K562 (cell line): ENCODE results near the gene CDK5R1. TPM values are rescaled to one million over a fixed set of nuclear protein-coding genes. Genes with fewer than 3 reads are reported as not detected.

ENCODE experiments used
- ATAC-seq: fragments of 200-7000 bp; cut with Tn5 transposase; 3 replicates; pipeline ENCODE4 v1.9.1; 2020; ENCODE audit warnings: moderate library complexity
- BruUV-seq: library from RNA; stranded (reverse); fragments of 400-500 nt; replicated peaks from 2 replicates; lab custom pipeline; 2021; lab: Mats Ljungman, UMichigan
- CTCF ChIA-PET: fragments of 300-600 bp; formaldehyde crosslinking; extraction: SDS; loops from one replicate; lab custom pipeline; 2021; ENCODE audit warnings: low intra/inter-chr PET ratio; lab: Yijun Ruan, JAX
- POLR2A ChIA-PET: fragments of 300-600, 350-650 bp; sonication (Branson Sonifier 250); formaldehyde crosslinking; extraction: SDS; loops from one replicate; lab custom pipeline; 2021; ENCODE audit warnings: antibody characterized with exemption, inconsistent platforms; lab: Yijun Ruan, JAX
- DNase-seq, 4 experiments: peaks; one replicate each; pipeline versions ENCODE4 v3.0.0 to v3.0.0-alpha.2; 2011 to 2018; ENCODE audit warnings: low spot score in 3 of 4, mixed read lengths in 3 of 4; ENCODE audit errors: extremely low read depth in 1 of 4
- FAIRE-seq: peaks from 2 replicates; lab custom pipeline; 2011; peaks lifted over from hg19 to GRCh38; lab: Jason Lieb, UNC
- H2AFZ ChIP-seq: 2 replicates; pipeline ENCODE4 v1.6.0; 2011; ENCODE audit warnings: low read depth, low read length, control low read depth, inconsistent platforms
- H3K27ac ChIP-seq: fragments of 200-600 bp; 3 replicates; pipeline ENCODE4 v1.8.0; 2011; ENCODE audit warnings: low read depth, mild to moderate bottlenecking, control low read depth, inconsistent platforms, low read length, moderate library complexity, mixed read lengths; ENCODE audit errors: extremely low read depth
- H3K27me3 ChIP-seq, 2 experiments: fragments of 300-600 bp in 1 of 2; 2 replicates in 1 of 2; 3 replicates in 1 of 2; pipeline versions ENCODE4 v1.6.0 to v1.8.0; 2011; ENCODE audit warnings: inconsistent platforms in 2 of 2, low read length in 2 of 2, mild to moderate bottlenecking in 1 of 2, mixed read lengths in 1 of 2, moderate library complexity in 1 of 2; ENCODE audit not compliant: control insufficient read depth in 2 of 2, insufficient read depth in 2 of 2
- H3K36me3 ChIP-seq: fragments of 300-600 bp; 3 replicates; pipeline ENCODE4 v1.8.0; 2011; ENCODE audit warnings: mild to moderate bottlenecking, low read length, inconsistent platforms; ENCODE audit not compliant: control insufficient read depth, insufficient read depth
- H3K4me1 ChIP-seq, 2 experiments: fragments of 200-600 bp in 1 of 2; replicated peaks in 1 of 2; 2 replicates in 1 of 2; 3 replicates in 1 of 2; pipeline versions ENCODE4 v1.5.1 to v1.8.0; 2011; ENCODE audit warnings: inconsistent platforms in 2 of 2, low read length in 2 of 2, mild to moderate bottlenecking in 1 of 2, mixed read lengths in 1 of 2, moderate library complexity in 1 of 2; ENCODE audit not compliant: control insufficient read depth in 2 of 2, insufficient read depth in 2 of 2
- H3K4me2 ChIP-seq: 2 replicates; pipeline ENCODE4 v1.6.1; 2011; ENCODE audit warnings: low read length, control low read depth, inconsistent platforms, mixed read lengths; ENCODE audit not compliant: insufficient read depth
- H3K4me3 ChIP-seq: fragments of 200-600 bp; sonication (generic), shearing (Covaris generic); 2 replicates; pipeline ENCODE4 v1.5.1; 2016; ENCODE audit warnings: control low read depth, inconsistent platforms
- H3K79me2 ChIP-seq: fragments of 200-600 bp; 3 replicates; pipeline ENCODE4 v1.8.0; 2011; ENCODE audit warnings: low read length, inconsistent platforms; ENCODE audit not compliant: control insufficient read depth, insufficient read depth
- H3K9ac ChIP-seq, 2 experiments: 2 replicates each; pipeline versions ENCODE4 v1.6.0 to v1.6.1; 2011; ENCODE audit warnings: low read depth in 2 of 2, low read length in 2 of 2, control low read depth in 1 of 2, inconsistent platforms in 1 of 2, mild to moderate bottlenecking in 1 of 2, mixed read lengths in 1 of 2; ENCODE audit not compliant: insufficient read depth in 1 of 2
- H3K9me1 ChIP-seq: one replicate; pipeline ENCODE4 v1.6.0; 2011; ENCODE audit warnings: inconsistent platforms, mild to moderate bottlenecking, low read length, moderate library complexity; ENCODE audit not compliant: control insufficient read depth, insufficient read depth
- H3K9me3 ChIP-seq: replicated peaks from 2 replicates; pipeline ENCODE4 v1.5.1; 2011; ENCODE audit warnings: low read depth, low read length, inconsistent platforms; ENCODE audit not compliant: control insufficient read depth, insufficient read depth
- H4K20me1 ChIP-seq: replicated peaks from 2 replicates; pipeline ENCODE4 v1.6.1; 2011; ENCODE audit warnings: low read length, inconsistent platforms, mixed read lengths; ENCODE audit not compliant: control insufficient read depth, insufficient read depth
- CREB1 ChIP-seq, 2 experiments: sonication (generic) in 1 of 2; formaldehyde crosslinking in 1 of 2; IDR thresholded peaks; 2 replicates each; pipeline versions ENCODE4 v1.6.1 to v1.8.0; 2012 to 2022; ENCODE audit warnings: inconsistent platforms in 1 of 2, mild to moderate bottlenecking in 1 of 2, missing genetic modification reagents in 1 of 2, moderate library complexity in 1 of 2
- KLF13 ChIP-seq: fragments of 450-650 bp; IDR thresholded peaks from 2 replicates; pipeline ENCODE4 v1.6.1; 2016; ENCODE audit warnings: missing genetic modification characterization, low read depth, mild to moderate bottlenecking, missing compliant biosample characterization, moderate library complexity, borderline replicate concordance
- MAZ ChIP-seq, 2 experiments: fragments of 450-650 bp in 1 of 2; sonication (generic) in 1 of 2; formaldehyde crosslinking; IDR thresholded peaks in 1 of 2; conservative IDR thresholded peaks in 1 of 2; 2 replicates each; pipeline versions ENCODE4 v1.4.0 to v1.5.0; 2020; ENCODE audit warnings: mild to moderate bottlenecking in 1 of 2, missing genetic modification reagents in 1 of 2
- PRDM10 ChIP-seq: fragments of 450-650 bp; IDR thresholded peaks from 2 replicates; pipeline ENCODE4 v1.6.1; 2018; ENCODE audit not compliant: partially characterized antibody
- RREB1 ChIP-seq: fragments of 250-450 bp; sonication (Bioruptor Pico); IDR thresholded peaks from 2 replicates; pipeline ENCODE4 v1.4.0; 2020
- WGBS: fragments of 100-300 bp; shearing (Covaris generic); methylation state at CpG from one replicate; pipeline ENCODE4 v1.1.6; 2016; ENCODE audit warnings: low coverage, mixed read lengths; ENCODE audit not compliant: insufficient coverage; ENCODE audit errors: missing lambda C conversion rate; 5-methylcytosine and 5-hydroxymethylcytosine counted together
- in situ Hi-C: fragments of 300-500 bp; cut with MboI; formaldehyde crosslinking; loops from 4 replicates; pipeline ENCODE4 v1.15.0; 2018; ENCODE audit warnings: inconsistent platforms, mixed read lengths
- intact Hi-C: fragments of 100-400 bp; cut with micrococcal nuclease; formaldehyde crosslinking; loops from 2 replicates; pipeline ENCODE4 v1.14.2; 2022
- polyA plus RNA-seq, 8 experiments: library from polyadenylated mRNA; depleted of rRNA in 4 of 8; stranded (reverse) in 5 of 8; unstranded in 3 of 8; fragments of >200 nt; fragmentation: Nextera tagmentation in 2 of 8; fragmentation: Illumina TruSeq in 1 of 8; extraction: Ambion mirVana in 2 of 8; extraction: Trizol in 1 of 8; gene quantifications; 2 replicates each; pipeline versions ENCODE4 v1.2.1 to v1.2.3, GENCODE V29; 2011 to 2014; ENCODE audit warnings: inconsistent platforms in 1 of 8, missing spikeins in 1 of 8
- total RNA-seq, 7 experiments: library from RNA; depleted of rRNA in 6 of 7; stranded (reverse); fragments of >200 nt in 6 of 7; fragmentation: Illumina TruSeq in 2 of 7; extraction: Trizol in 2 of 7; gene quantifications; 2 replicates each; pipeline versions ENCODE4 v1.2.1 to v1.2.3, GENCODE V29; 2011 to 2021; ENCODE audit warnings: low replicate concordance in 1 of 7

CDK5R1 gene
- total and polyA plus RNA-seq, 9 of the 15 experiments (the other 6 are each of a cell fraction or from before 2014, with no cell fraction given), result 0.10 to 4.8 (median 2.3) TPM

- TF ChIP-seq KLF13, result peak; percentile 85; the same call in 1 of the 2 replicates
- TF ChIP-seq, all 486 proteins: peak for 9
These were observed 42.9 kb upstream of the CDK5R1 start (continued) for GRCh38 chr17:32443827-32444300.

- Histone ChIP-seq H3K4me1 (peaks cover 11 to 17% of the 10 kb centered on the region in 2 experiments; a peak in 4 of 5 replicates), H3K4me3 (peak within 1 kb of the TSS; percentile 99)
- TF ChIP-seq CREB1 (IDR thresholded peaks at IDR 0.05) (peak; percentile 63), CREB1 (CRISPR knock-in tag; IDR thresholded peaks at IDR 0.05) (peak; percentile 74), MAZ (CRISPR knock-in tag; conservative IDR thresholded peaks at IDR 0.05 in 1 of 2, IDR thresholded peaks at IDR 0.05 in 1 of 2) (peak; percentile 86 to 90), RREB1 (peak; percentile 48), PRDM10 (peak; percentile 15)
These were observed 42.3 kb upstream of the CDK5R1 start, which contains the start of gene PSMD11 for GRCh38 chr17:32444301-32445073. TSS of gene PSMD11 (plus strand) at chr17:32444510. CDS start at chr17:32444524, 14 bp downstream.

More at GRCh38 chr17:32444301-32445073, 42.3 kb upstream of the CDK5R1 start, which contains the start of gene PSMD11:
- H3K79me2 ChIP-seq, result peaks cover 54% of the 10 kb centered on the region
- no peaks in the 10 kb centered on the region for H3K9me1 ChIP-seq
- peak within 1 kb of the TSS; percentile 98 to 99 for H3K9ac ChIP-seq
- ATAC-seq, result peak; percentile 96
- H3K9me3 ChIP-seq, result no peaks in the 10 kb centered on the region
- H3K36me3 ChIP-seq, result peaks cover 47% of the 10 kb centered on the region
- BruUV-seq, result TSS peak; percentile 63
- H3K27me3 ChIP-seq, result no peaks in the 10 kb centered on the region
- ChIA-PET POLR2A (interaction anchor here (0.5 to 1.6 kb wide), 20 partner anchors 8 to 1000 kb away, joined by 3 to 8 read pairs (median 4); no protein-coding TSS in a partner anchor), CTCF (no interaction called here)
- peak within 1 kb of the TSS; percentile 99 for H3K4me2 ChIP-seq
- in situ Hi-C loops (no loop called here), intact Hi-C loops (loop anchor here (2.0 to 10.0 kb wide), 2 partner anchors 70 to 102 kb away; partner anchors contain the start of gene C17orf75)
- peak; percentile 78 for FAIRE-seq
- H4K20me1 ChIP-seq, result peaks cover 8% of the 10 kb centered on the region; the same call in 1 of the 2 replicates
- peak within 1 kb of the TSS; percentile 98 for H2AFZ ChIP-seq
- 0% methylated on average over 40 of the region's 74 CpGs for WGBS
- peak within 1 kb of the TSS; percentile 95 for H3K27ac ChIP-seq
- DNase-seq, result peak; percentile 96 to 98 (median 98)
